Smooth muscle cell (in vitro differentiated cells): ENCODE results near the gene CD53. TPM values are rescaled to one million over a fixed set of nuclear protein-coding genes. Genes with fewer than 3 reads are reported as not detected.
"Not testable (repeated sequence)": the region's sequence is repeated elsewhere in the genome, so short reads cannot be mapped to it uniquely, and the experiment has no call there.

ENCODE experiments used
- DNase-seq: peaks from one replicate; lab custom pipeline; 2025; ENCODE audit not compliant: unreplicated experiment; lab: John Stamatoyannopoulos, UW
- H2AFZ ChIP-seq: fragments of 200-600 bp; sonication (generic); 2 replicates; pipeline ENCODE4 v1.6.0; 2016; ENCODE audit warnings: antibody characterized with exemption, low read depth, mild to moderate bottlenecking
- H3F3A ChIP-seq: fragments of 200-600 bp; sonication (generic); 2 replicates; pipeline ENCODE4 v1.6.0; 2017; ENCODE audit warnings: antibody characterized with exemption, low read depth
- H3K27ac ChIP-seq: fragments of 200-600 bp; sonication (generic); 2 replicates; pipeline ENCODE4 v1.5.1; 2016; ENCODE audit warnings: low read depth, mild to moderate bottlenecking
- H3K27me3 ChIP-seq: fragments of 200-600 bp; sonication (generic); 2 replicates; pipeline ENCODE4 v1.6.1; 2016; ENCODE audit warnings: low read depth, mild to moderate bottlenecking
- H3K36me3 ChIP-seq: fragments of 200-600 bp; sonication (generic); 2 replicates; pipeline ENCODE4 v1.5.1; 2016; ENCODE audit warnings: low read depth
- H3K4me1 ChIP-seq: fragments of 200-600 bp; sonication (generic); 2 replicates; pipeline ENCODE4 v1.5.1; 2016; ENCODE audit warnings: low read depth
- H3K4me2 ChIP-seq: fragments of 200-600 bp; sonication (generic); 2 replicates; pipeline ENCODE4 v1.6.0; 2016; ENCODE audit warnings: mild to moderate bottlenecking
- H3K4me3 ChIP-seq: fragments of 200-600 bp; sonication (generic); 2 replicates; pipeline ENCODE4 v1.5.1; 2016; ENCODE audit warnings: mild to moderate bottlenecking
- H3K79me2 ChIP-seq: fragments of 200-600 bp; sonication (generic); 2 replicates; pipeline ENCODE4 v1.6.0; 2016; ENCODE audit warnings: low read depth, mild to moderate bottlenecking
- H3K9ac ChIP-seq: fragments of 200-600 bp; sonication (generic); 2 replicates; pipeline ENCODE4 v1.6.0; 2016; ENCODE audit warnings: low read depth
- H3K9me3 ChIP-seq: fragments of 200-600 bp; sonication (generic); replicated peaks from 2 replicates; pipeline ENCODE4 v1.5.1; 2016; ENCODE audit warnings: low read depth
- H4K20me1 ChIP-seq: fragments of 200-600 bp; sonication (generic); 2 replicates; pipeline ENCODE4 v1.6.0; 2016; ENCODE audit warnings: low read depth
- WGBS: methylation state at CpG from one replicate; pipeline ENCODE4 v1.1.7; 2016; ENCODE audit warnings: low lambda C conversion rate; 5-methylcytosine and 5-hydroxymethylcytosine counted together
- polyA plus RNA-seq: library from polyadenylated mRNA; unstranded; fragments of >200 nt; fragmentation: Nextera tagmentation; extraction: Ambion mirVana; gene quantifications from 2 replicates; pipeline ENCODE4 v1.2.1, GENCODE V29; 2016
- total RNA-seq: library from RNA; depleted of rRNA; stranded (reverse); fragments of >200 nt; gene quantifications from 2 replicates; pipeline ENCODE4 v1.2.3, GENCODE V29; 2014
- TF ChIP-seq, protein P1 (sequence below): fragments of 200-600 bp; sonication (generic); IDR thresholded peaks from 2 replicates; pipeline ENCODE4 v1.5.1; 2017; ENCODE audit warnings: borderline replicate concordance, mild to moderate bottlenecking, antibody characterized with exemption; ENCODE audit not compliant: insufficient read depth, poor library complexity, severe bottlenecking

The CD53 gene
- total and polyA plus RNA-seq, 2 experiments from 2014 or later = not detected

- WGBS = 93% methylated on average over 1 of the region's 1 CpG
- TF ChIP-seq, protein P1, sequence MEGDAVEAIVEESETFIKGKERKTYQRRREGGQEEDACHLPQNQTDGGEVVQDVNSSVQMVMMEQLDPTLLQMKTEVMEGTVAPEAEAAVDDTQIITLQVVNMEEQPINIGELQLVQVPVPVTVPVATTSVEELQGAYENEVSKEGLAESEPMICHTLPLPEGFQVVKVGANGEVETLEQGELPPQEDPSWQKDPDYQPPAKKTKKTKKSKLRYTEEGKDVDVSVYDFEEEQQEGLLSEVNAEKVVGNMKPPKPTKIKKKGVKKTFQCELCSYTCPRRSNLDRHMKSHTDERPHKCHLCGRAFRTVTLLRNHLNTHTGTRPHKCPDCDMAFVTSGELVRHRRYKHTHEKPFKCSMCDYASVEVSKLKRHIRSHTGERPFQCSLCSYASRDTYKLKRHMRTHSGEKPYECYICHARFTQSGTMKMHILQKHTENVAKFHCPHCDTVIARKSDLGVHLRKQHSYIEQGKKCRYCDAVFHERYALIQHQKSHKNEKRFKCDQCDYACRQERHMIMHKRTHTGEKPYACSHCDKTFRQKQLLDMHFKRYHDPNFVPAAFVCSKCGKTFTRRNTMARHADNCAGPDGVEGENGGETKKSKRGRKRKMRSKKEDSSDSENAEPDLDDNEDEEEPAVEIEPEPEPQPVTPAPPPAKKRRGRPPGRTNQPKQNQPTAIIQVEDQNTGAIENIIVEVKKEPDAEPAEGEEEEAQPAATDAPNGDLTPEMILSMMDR = no peak
- Histone ChIP-seq H4K20me1 (no peaks in the 10 kb centered on the region), H3F3A (no peaks in the 10 kb centered on the region), H3K79me2 (no peaks in the 10 kb centered on the region), H3K4me2 (no peak overlapping the region), H3K27ac (no peak overlapping the region), H3K4me3 (no peak overlapping the region), H3K4me1 (no peaks in the 10 kb centered on the region), H3K36me3 (no peaks in the 10 kb centered on the region), H3K9me3 (no peaks in the 10 kb centered on the region), H3K27me3 (no peaks in the 10 kb centered on the region), H3K9ac (no peak overlapping the region), H2AFZ (no peak overlapping the region)
- DNase-seq = no peak
Measured at GRCh38 chr1:110921953-110922352, 49.0 kb downstream of the CD53 start.

DNA sequence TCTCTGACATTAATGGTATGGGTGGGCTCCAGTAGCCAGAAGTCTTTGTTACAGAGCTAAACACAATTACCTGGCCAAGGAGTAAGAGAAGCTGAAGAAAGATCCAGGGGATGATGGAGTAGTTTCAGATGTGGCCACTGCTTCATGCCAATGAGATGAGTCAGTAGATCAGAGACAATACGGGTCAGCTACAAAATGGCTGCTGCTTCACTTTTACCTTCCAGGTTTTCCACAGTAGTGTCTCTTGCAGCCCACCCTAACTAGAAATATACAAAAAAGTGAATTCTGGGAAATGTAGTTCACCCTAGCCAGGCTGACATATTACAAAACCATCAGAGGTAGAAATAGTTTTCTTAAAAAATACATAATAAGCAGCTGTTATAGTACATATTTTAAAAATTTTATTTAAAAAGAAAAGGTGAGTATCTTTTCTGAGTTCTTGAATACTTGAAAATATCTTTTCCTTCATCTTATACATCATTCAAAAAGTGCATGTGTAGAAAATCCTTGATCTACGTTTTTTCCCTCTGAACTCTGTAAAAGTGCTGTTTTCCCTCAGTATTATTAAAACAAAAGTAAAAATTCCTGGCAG, 54.6 kb downstream of the CD53 start:
- Histone ChIP-seq H3K27ac (no peak overlapping the region), H3K36me3 (no peaks in the 10 kb centered on the region), H4K20me1 (no peaks in the 10 kb centered on the region), H3K4me2 (no peak overlapping the region), H3F3A (no peaks in the 10 kb centered on the region), H3K9ac (no peak overlapping the region), H3K27me3 (no peaks in the 10 kb centered on the region), H3K4me1 (no peaks in the 10 kb centered on the region), H3K4me3 (no peak overlapping the region), H3K9me3 (no peaks in the 10 kb centered on the region), H3K79me2 (no peaks in the 10 kb centered on the region), H2AFZ (no peak overlapping the region)
- TF ChIP-seq, protein P1 = no peak
- 66% methylated on average over 2 of the region's 2 CpGs for WGBS
- DNase-seq = no peak

GRCh38 chr1:110928191-110928590, 55.2 kb downstream of the CD53 start:
- H3K79me2 ChIP-seq = no peaks in the 10 kb centered on the region
- TF ChIP-seq, protein P1 = no peak
- H4K20me1 ChIP-seq = no peaks in the 10 kb centered on the region
- no peak overlapping the region for H3K4me2 ChIP-seq
- no peaks in the 10 kb centered on the region for H3K27me3 ChIP-seq
- 100% methylated on average over 1 of the region's 1 CpG for WGBS
- H3K27ac ChIP-seq = no peak overlapping the region
- no peaks in the 10 kb centered on the region for H3K4me1 ChIP-seq
- no peaks in the 10 kb centered on the region for H3F3A ChIP-seq
- H3K36me3 ChIP-seq = no peaks in the 10 kb centered on the region
- no peaks in the 10 kb centered on the region for H3K9me3 ChIP-seq
- H3K4me3 ChIP-seq = no peak overlapping the region
- no peak for DNase-seq
- H2AFZ ChIP-seq = no peak overlapping the region
- no peak overlapping the region for H3K9ac ChIP-seq

GRCh38 chr1:110928904-110929303, 56.0 kb downstream of the CD53 start:
- WGBS = 72% methylated on average over 2 of the region's 2 CpGs
- no peak overlapping the region for H3K27ac ChIP-seq
- TF ChIP-seq, protein P1 = no peak

GRCh38 chr1:110931097-110931496, 58.1 kb downstream of the CD53 start:
- H3F3A ChIP-seq, H3K9ac ChIP-seq, H4K20me1 ChIP-seq, H3K4me3 ChIP-seq, H3K9me3 ChIP-seq, H3K27me3 ChIP-seq, H2AFZ ChIP-seq, H3K4me2 ChIP-seq, DNase-seq, H3K27ac ChIP-seq, H3K4me1 ChIP-seq, H3K79me2 ChIP-seq, H3K36me3 ChIP-seq: not testable (repeated sequence)
- 94% methylated on average over 3 of the region's 3 CpGs for WGBS

More at GRCh38 chr1:110928904-110929303, 56.0 kb downstream of the CD53 start:
- Histone ChIP-seq H4K20me1 (no peaks in the 10 kb centered on the region), H3K4me2 (no peak overlapping the region), H3K9me3 (no peaks in the 10 kb centered on the region), H3K4me1 (no peaks in the 10 kb centered on the region), H2AFZ (no peak overlapping the region), H3K79me2 (no peaks in the 10 kb centered on the region), H3K9ac (no peak overlapping the region), H3K27me3 (no peaks in the 10 kb centered on the region), H3K4me3 (no peak overlapping the region), H3F3A (no peaks in the 10 kb centered on the region), H3K36me3 (no peaks in the 10 kb centered on the region)
- no peak for DNase-seq
